GM21381 (cell line): ENCODE results near the gene L3MBTL4.
"Not testable (repeated sequence)": the region's sequence is repeated elsewhere in the genome, so short reads cannot be mapped to it uniquely, and the experiment has no call there.

Experiments
- ATAC-seq: cut with Tn5 transposase; IDR thresholded peaks from one replicate; pipeline ENCODE4 v1.9.1; 2021; ENCODE audit warnings: mild to moderate bottlenecking, moderate library complexity; ENCODE audit not compliant: unreplicated experiment

Gene L3MBTL4

DNA sequence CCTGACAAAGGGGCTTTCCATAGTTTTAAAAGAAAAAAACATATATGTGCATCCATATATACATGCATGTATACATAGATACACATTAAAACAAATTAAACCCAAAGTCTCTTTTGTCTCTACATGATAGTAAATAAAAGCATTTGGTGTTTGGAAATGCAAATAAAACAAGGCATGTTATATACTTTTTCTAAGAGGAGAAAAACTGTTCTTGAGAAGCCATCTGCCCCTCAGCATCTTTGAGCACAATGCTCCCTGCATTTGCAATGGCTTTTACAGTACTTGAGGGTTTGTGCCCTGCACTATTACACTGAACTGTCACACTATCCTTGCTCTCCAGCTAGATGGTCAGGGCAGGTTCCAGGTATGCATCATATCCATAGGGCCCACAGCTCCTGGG lies 210.2 kb downstream of the L3MBTL4 start:
- ATAC-seq = no peak

DNA sequence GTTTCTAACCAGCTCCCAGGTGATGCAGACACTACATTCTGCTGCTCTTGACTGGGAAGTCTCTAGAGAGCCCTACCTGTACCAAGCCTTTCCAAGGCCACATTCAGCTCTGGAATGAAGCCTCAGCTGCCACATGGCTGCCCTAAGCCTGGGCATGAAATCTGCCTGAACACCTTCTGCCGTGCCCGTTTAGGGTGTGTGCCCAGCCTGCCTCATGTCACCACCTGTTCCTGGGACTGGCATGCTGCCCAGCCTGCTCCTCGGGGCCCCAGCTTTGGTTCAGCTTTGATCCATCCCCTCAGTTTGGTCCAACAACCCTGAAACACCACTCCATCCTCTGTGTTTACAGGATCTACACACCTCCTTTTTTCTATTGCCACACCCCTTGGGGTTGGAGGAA lies 210.9 kb downstream of the L3MBTL4 start:
- ATAC-seq = no peak

DNA sequence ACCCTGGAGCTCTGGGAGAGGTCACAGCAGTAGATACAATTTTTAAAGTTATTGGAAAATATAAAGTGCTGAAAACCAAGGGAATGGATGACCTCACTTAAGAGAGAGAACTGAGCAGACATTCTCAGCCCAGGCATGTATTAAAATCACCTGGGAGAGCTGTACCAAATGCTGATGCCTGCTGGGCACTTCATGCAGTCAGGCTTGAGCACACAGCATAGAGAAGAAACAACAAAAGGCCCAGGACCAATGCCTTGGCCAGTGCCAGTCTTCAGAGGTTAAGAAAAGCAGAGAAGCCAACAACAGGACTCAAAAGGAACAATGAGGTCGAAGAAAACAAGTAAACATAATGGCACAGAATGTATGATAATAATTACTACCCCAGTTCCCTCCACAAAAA lies 211.8 kb downstream of the L3MBTL4 start:
- no peak for ATAC-seq

DNA sequence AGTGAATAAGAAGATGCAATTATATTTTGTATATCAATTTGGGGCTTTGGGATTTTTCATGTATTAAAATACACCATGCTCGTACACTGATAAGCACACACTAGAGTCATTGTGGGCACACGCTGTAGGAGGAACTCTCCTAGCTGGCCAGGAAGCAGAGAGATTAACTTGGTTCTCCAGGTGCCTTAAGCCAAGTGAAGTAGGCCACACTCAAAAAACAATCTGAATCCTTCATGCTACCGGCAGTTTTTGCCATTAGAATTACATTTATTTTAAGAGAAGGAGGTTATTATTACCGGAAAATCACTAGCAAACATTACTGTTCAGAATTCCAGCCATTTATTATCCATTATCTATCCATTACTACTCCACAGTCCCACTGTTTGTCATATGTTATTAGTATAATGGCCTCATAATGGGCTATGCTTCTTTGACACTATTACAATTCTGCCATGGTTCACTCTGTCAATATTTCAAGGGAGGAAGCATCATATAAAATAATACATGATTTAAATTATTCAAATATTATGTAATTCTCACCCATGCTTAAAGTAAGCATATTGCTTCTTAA lies 214.4 kb downstream of the L3MBTL4 start:
- ATAC-seq = no peak

DNA sequence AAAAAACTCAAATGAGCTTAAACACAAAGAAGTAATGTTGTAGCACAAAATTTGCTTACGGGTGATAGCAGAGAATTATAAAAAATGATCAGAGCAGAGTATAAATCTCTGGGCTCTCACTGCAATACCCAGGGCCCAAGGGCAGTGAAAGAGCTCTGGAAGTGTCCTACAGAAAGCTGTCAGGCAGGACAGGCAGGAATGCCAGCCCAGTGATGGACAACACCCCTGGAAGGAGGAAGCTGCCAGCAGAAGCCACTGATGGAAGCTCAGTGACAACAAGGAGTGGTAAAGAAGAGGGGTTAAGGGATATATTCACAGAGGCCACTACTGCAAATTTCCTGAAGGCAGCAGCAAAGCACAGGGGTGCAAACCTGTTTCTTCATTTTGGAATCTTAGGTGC lies 214.9 kb downstream of the L3MBTL4 start:
- no peak for ATAC-seq

DNA sequence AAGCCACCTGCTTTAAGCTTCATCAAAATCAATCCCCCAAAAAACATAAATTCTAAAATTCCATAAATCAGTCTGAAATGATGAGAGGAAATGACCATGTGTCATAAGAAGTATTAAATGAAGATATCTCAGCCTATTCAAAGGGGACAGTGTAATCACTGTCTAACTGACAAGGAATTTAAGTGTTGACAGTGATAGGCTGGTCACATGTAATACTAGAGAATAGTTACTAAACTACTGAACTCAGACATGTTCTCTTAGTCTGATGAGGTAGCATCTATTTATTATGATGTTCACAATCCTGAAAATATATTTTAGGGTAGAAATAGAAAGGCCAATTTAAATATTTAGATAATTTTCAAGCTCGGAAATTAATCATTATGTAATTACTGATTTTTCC lies 216.1 kb downstream of the L3MBTL4 start:
- ATAC-seq = no peak

DNA sequence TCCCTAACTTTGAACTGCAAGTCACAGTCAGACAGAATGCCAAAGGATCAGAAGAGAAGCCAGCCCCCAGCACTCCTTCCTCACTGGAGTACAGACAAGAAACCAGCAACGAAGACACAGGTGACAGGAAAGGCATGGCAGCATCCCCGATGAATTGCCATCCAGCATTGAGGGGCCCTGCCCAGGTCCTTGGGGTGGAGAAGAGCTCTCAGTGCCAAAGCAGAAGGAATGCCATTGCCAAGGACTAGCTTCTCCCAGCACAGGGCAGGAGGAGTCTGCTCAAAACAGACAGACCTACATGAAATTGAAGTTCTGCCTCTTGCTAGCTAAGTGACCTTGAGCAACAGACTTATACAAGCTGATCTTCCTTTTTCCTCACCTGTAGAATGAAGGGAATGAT lies 220.1 kb downstream of the L3MBTL4 start:
- no peak for ATAC-seq

DNA sequence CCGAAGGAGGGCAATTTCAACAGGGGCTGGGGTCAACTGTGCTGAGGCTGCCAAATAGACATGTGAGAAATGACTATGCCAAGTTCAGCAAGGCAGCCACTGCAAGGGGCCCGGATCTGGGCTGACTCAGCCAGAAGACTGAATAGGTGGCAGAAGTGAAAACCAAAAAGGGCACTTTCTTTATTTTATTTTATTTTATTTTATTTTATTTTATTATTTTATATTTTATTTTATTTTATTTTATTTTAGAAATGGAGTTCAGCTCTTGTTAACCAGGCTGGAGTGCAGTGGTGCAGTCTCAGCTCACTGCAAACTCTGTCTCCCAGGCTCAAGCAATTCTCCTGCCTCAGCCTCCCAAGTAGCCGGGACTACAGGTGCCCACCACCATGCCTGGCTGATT lies 228.9 kb downstream of the L3MBTL4 start:
- ATAC-seq = not testable (repeated sequence)

DNA sequence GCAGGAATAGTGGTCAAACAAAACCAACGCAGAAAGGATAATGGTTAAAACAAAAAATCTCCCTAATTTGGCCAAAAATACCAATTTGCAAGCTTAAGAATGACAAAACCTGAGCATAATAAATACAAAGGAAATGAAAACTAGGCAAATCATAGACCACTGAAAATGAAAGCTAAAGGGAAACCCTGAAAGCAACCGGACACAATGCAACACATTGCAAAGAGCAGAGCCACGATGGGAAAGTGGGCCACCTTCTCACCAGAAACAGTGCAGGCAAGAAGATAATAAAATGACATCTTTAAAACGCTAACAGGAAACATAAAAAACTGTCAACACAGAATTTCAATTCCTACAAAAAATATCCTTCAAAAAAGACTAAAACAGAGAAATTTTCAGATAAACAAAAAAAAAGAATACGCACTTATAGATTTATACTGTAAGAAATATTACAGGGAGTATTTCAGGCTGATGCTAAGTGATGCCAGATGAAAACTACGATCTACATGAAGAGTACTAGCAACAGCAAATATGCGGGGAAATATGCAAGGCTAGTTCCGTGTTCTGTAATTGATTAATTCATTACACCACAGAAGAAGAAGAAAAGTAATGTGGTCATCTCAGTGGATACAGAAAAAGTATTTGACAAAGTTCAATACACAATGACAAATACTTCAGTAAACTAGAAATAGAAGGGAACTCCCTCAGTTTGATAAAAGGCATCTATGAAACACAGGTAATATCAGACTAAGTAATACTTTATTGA lies 239.5 kb downstream of the L3MBTL4 start:
- ATAC-seq = no peak

DNA sequence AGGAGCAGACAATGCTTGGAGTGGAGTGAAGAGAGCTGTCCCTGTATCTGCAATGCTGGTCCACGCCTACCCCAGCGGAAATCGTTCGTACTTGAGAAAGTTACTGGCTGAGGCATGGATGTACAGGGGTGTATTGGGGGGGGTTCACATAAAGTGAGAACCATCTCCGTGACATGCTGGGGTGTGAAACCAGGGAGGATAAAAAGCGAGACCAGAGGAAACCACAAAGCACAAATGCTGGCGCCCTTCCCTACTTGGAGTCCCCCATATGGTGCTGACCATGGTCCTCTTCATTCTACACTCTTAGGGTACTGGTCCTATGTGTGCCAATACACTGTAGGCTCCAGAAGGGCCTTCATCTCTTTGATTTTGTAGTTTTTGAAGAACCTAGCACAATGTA lies 244.1 kb downstream of the L3MBTL4 start:
- no peak for ATAC-seq

DNA sequence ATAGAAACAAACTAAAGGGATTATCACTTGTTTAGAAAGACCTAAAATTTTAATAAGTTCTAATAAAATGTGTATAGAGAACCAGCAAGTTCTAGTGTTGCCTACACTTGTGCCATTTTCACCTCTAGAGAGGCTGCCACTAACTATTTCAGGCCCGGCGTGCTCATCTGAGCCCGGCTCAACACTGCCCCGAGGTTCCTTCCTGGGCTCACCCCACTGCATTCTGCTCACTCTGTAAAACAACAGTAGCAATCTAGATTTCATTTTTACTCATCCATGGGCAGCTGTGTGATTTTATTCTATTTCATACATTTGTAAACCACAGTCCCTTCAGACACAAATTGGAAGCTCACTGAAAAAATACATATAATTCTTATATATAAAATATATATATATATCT lies 253.2 kb downstream of the L3MBTL4 start:
- ATAC-seq = no peak

DNA sequence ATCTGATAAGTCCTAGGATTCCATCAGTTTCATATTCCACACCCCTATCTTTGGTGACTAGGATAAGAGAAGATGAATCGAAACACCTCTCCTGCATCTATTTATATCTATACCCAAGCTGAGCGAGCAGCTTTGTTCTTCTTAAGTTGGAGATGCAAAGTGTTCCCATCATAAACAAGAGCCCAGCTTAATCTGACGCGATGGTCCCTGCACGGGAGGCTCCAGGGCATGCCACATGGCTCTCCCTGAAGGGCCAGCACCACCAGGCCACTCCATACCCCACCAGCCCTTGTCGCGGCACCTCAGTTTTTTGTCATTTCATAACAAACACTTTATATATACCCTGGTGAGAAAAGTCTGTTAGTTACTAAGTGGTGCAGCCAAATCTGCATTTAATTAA lies 255.3 kb downstream of the L3MBTL4 start:
- no peak for ATAC-seq

DNA sequence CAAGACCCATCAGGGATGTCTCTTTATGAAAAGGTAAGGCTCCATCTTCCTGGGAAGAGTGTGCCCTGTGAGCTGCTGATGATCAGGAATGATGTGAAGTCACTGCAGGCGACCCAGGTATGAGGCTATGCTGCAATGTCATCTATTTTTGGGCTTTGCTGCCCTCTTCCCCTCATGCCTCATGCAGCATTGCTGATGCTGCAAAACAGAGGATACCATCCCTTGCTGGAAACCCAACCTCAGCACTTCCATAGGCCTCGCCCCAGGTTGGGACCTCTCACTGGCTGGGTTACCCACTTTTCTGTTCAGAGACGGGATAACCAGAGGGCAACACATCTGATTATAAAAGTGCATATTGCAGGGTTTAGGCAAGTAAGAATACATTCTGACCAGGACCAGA lies 255.8 kb downstream of the L3MBTL4 start:
- ATAC-seq = no peak

DNA sequence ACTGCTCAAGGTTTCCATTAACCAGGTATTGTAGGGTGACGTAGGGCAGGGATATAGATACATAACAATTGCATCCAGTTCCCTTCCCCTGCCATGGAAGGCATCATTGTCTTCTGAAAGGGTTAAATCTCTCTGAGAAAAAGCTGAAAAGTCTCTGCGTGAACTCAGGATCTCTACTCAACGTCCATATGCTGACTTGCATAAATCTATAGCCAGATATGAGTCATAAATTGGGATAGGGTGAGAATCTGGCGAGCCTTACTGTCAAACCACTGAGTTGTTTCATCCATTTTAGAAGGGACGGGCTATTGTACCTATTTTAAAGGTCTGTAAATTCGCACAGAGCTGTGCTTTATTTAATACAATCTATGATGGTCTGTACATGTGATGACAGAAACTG lies 258.3 kb downstream of the L3MBTL4 start:
- ATAC-seq = no peak

DNA sequence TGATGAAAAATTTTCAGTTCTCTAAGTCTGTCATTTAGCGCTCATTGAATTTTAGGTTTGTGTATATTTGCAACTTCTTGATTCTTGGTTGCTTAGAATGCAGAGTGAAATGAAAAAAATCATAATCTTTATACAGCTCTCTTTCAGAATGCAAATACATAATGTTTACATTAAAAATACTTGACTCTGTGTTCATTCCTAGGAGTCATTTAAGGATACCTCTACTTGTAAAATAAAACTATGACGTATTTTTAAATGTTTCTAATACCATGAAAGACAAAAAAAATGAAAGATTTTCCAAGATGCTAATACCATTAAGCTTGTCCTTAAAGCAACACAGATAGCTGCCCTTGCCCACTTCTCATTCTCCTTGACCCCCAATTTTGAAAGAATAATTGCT lies 259.0 kb downstream of the L3MBTL4 start:
- no peak for ATAC-seq

DNA sequence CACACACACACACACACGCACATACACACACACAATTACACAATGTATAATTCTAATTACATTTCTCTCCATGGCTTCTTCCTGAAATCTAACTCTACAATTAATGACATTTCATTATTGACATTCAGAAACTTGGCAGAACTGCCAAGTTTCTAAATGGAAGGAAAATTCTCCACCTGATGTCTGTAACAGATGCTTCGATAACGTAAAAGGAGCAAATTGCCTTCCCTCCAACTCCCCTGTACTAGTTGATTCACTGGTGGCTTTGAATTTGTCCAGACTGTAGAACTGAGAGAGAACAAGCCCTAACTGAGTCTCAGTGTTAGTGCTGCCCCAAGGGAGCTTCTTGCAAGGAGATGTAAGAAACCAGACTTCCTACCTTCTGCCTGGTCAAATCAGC lies 264.3 kb downstream of the L3MBTL4 start:
- no peak for ATAC-seq

DNA sequence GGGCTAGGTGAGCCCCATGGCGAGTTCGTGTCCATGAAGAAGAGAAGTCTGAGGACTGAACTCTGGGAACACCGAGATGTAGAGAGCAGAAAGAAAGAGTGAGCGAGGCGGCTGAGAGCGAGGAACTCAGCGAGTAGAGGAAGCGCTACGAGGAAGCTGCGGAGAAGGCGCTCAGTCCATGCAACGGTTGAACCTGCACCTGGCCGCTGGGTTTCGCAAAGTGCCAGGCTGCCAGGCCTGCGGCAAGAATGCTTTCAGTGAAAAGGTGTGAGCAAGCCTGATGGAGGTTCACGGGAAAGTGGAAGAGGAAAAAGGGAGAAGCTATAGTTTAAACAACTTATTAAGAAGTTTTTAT lies 268.4 kb downstream of the L3MBTL4 start:
- ATAC-seq = no peak

DNA sequence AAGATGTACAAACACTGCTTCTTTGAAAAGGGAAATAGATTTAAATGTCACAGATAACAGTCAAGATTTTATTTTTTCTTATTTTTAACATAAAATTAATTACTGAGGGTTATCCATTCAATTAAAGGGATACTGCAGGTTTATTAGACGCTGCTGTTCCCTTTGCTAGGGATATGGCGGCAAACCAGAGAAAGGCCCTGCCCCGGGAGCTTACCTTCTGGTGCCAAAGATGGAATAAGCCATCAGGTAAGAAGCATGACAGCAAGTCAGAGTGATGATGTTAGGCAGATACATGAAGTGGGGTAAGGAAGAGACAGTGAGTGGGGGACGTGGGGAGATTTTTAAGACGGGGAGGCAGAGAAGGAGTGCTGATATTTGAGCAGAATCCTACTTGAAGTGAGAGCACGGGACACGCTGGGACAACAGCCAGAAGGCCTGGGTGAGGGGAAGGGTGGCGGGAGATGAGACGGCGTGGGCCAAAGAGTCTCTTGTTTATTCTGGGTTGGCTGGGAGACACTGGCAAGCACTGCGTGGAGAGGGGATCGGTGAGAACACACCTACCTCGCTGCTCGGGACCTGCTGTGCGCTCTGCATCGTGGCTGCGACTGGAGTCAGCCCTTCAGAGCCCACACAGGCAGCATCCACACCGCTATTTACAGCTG lies 268.9 kb downstream of the L3MBTL4 start:
- ATAC-seq = no peak

DNA sequence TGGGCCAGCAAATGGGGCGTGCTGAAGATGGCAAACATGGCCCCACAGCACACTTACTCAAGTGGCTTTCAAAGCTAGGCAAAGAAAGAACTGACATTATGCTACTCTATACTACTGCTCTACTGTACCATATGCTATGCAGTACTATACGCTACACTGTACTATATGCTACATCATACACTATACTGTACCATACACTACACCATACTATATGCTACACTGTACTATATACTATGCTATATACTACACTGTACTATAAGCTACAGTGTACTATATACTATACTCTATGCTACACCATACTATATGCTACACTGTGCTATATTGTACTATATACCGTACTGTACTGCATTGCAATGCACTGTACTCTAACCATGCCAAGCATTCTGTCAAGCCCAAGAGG lies 275.7 kb downstream of the L3MBTL4 start:
- ATAC-seq = no peak

DNA sequence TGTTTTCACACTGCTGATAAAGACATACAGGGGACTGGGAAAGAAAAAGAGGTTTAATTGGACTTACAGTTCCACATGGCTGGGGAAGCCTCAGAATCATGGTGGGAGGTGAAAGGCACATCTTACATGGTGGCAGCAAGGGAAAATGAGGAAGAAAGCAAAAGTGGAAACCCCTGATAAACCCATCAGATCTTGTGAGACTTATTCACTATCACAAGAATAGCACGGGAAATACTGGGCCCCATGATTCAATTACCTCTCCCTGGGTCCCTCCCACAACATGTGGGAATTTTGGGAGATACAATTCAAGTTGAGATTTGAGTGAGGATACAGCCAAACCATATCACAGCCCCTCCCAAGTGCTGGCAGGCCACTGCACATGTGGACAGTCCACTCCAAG lies 278.8 kb downstream of the L3MBTL4 start:
- not testable (repeated sequence) for ATAC-seq

DNA sequence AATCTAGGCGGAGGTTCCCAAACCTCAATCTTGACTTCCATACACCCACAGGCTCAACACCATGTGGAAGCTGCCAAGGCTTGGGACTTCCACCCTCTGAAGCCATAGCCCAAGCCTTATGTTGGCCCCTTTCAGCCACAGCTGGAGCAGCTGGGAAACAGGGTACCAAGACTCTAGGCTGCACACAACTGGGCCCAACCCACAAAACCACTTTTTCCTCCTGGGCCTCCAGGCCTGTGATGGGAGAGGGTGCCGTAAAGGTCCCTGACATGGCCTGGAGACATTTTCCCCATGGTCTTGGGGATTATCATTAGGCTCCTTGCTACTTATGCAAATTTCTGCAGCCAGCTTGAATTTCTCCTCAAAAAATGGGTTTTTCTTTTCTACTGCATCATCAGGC lies 279.7 kb downstream of the L3MBTL4 start:
- not testable (repeated sequence) for ATAC-seq

DNA sequence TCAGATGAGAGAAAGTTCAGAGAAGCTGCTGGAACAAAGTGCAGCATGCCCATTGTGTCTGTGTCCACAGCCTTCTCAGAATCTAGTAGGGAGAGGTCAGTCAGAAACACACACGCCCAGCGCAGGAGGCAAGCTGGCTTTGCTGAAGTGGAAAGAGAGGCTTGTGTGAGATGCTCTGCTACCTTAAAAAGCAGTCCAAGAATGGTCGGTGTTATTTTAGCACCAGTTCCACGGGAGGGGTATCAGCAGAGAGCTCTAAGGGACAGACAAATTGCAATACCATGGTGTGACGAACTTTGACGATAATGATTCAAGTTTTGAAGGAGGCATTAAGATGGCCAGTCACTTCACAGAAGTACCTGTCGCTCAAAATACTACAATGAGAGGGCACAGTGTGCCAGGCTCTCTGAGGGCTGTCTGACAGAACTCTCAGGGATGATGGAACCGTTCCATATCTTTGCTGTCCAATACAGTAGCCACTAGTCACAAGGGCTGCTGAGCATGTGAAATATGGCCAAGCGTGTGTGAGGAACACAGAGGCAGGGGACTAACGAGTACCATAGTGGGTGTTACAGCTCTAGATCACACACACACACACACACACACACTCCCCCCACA lies 281.9 kb downstream of the L3MBTL4 start:
- no peak for ATAC-seq
